H1 (cell line): ENCODE data around the gene SPINK14. TPM values are rescaled to one million over a fixed set of nuclear protein-coding genes. Genes with fewer than 3 reads are reported as not detected.

Experiments used
- CTCF ChIA-PET: fragments of 300-600 bp; sonication (Branson Sonifier 250); formaldehyde crosslinking; loops from one replicate; lab custom pipeline; 2021; ENCODE audit not compliant: partially characterized antibody; lab: Charles Lee
- POLR2A ChIA-PET: fragments of 300-600 bp; sonication (Branson Sonifier 250); formaldehyde crosslinking; loops from one replicate; lab custom pipeline; 2021; ENCODE audit warnings: inconsistent platforms; ENCODE audit not compliant: partially characterized antibody; lab: Charles Lee
- DNase-seq, 2 experiments: peaks; one replicate each; pipeline versions ENCODE4 v3.0.0 to v3.0.0-alpha.2; 2010 to 2022; ENCODE audit warnings: low spot score in 2 of 2, low read depth in 1 of 2, mixed read lengths in 1 of 2
- FAIRE-seq: peaks from 2 replicates; lab custom pipeline; 2011; peaks lifted over from hg19 to GRCh38; lab: Jason Lieb, UNC
- H2AFZ ChIP-seq: 2 replicates; pipeline ENCODE4 v1.8.1; 2012; ENCODE audit warnings: low read length, inconsistent platforms
- H2AK5ac ChIP-seq: 2 replicates; pipeline ENCODE4 v1.6.1; 2013; ENCODE audit warnings: low read depth, low read length
- H2BK120ac ChIP-seq: replicated peaks from 2 replicates; pipeline ENCODE3; 2013; ENCODE audit warnings: low read depth, low read length, inconsistent platforms
- H2BK12ac ChIP-seq: 2 replicates; pipeline ENCODE4 v1.6.1; 2013; ENCODE audit warnings: low read depth, low read length
- H2BK15ac ChIP-seq: 2 replicates; pipeline ENCODE4 v1.6.1; 2013; ENCODE audit warnings: low read length
- H2BK20ac ChIP-seq: 2 replicates; pipeline ENCODE4 v1.6.1; 2013; ENCODE audit warnings: low read length
- H2BK5ac ChIP-seq: 2 replicates; pipeline ENCODE4 v1.6.1; 2013; ENCODE audit warnings: low read depth, low read length
- H3K14ac ChIP-seq: 2 replicates; pipeline ENCODE4 v1.6.1; 2013; ENCODE audit warnings: inconsistent platforms; ENCODE audit not compliant: insufficient read length
- H3K18ac ChIP-seq: 2 replicates; pipeline ENCODE4 v1.6.1; 2013; ENCODE audit warnings: low read length; ENCODE audit errors: extremely low read depth
- H3K23ac ChIP-seq: 2 replicates; pipeline ENCODE4 v1.6.1; 2013; ENCODE audit warnings: inconsistent platforms; ENCODE audit not compliant: insufficient read length
- H3K23me2 ChIP-seq: 2 replicates; pipeline ENCODE4 v1.6.1; 2013; ENCODE audit warnings: low read depth, low read length
- H3K27ac ChIP-seq: 2 replicates; pipeline ENCODE4 v1.6.1; 2011; ENCODE audit warnings: low read depth, low read length, inconsistent platforms
- H3K27me3 ChIP-seq, 4 experiments: replicated peaks in 1 of 4; 1 replicate in 1 of 4; 2 replicates in 3 of 4; pipeline versions ENCODE4 v1.6.1 to v1.8.1; 2011 to 2013; ENCODE audit warnings: low read length in 3 of 4, mild to moderate bottlenecking in 3 of 4, inconsistent platforms in 2 of 4, mixed read lengths in 2 of 4, moderate library complexity in 1 of 4; ENCODE audit not compliant: control insufficient read depth in 3 of 4, insufficient read depth in 3 of 4; ENCODE audit errors: extremely low read depth in 1 of 4
- H3K36me3 ChIP-seq, 4 experiments: 2 replicates each; pipeline versions ENCODE4 v1.6.1 to v1.8.1; 2011 to 2013; ENCODE audit warnings: mild to moderate bottlenecking in 4 of 4, low read length in 3 of 4, moderate library complexity in 2 of 4, control low read depth in 1 of 4, inconsistent platforms in 1 of 4; ENCODE audit not compliant: insufficient read depth in 4 of 4, control insufficient read depth in 2 of 4
- H3K4ac ChIP-seq: replicated peaks from 2 replicates; pipeline ENCODE3; 2013; ENCODE audit warnings: low read length, low read depth, mixed read lengths, inconsistent platforms; ENCODE audit not compliant: insufficient read length
- H3K4me1 ChIP-seq, 4 experiments: replicated peaks in 1 of 4; 1 replicate in 1 of 4; 2 replicates in 3 of 4; pipeline versions ENCODE4 v1.6.1 to v1.8.1; 2011 to 2013; ENCODE audit warnings: low read length in 3 of 4, inconsistent platforms in 2 of 4, mixed read lengths in 1 of 4; ENCODE audit not compliant: insufficient read depth in 4 of 4, control insufficient read depth in 3 of 4
- H3K4me2 ChIP-seq, 2 experiments: 2 replicates each; pipeline versions ENCODE4 v1.6.1 to v1.8.1; 2011 to 2013; ENCODE audit warnings: low read depth in 2 of 2, low read length in 2 of 2, control low read depth in 1 of 2, inconsistent platforms in 1 of 2, mild to moderate bottlenecking in 1 of 2; ENCODE audit not compliant: insufficient read depth in 1 of 2
- H3K4me3 ChIP-seq, 4 experiments: fragments of 200-600, 300-600 bp in 1 of 4; sonication (generic), shearing (Covaris generic), sonication (Bioruptor Twin) in 1 of 4; 2 replicates each; pipeline versions ENCODE4 v1.5.1 to v1.8.1; 2011 to 2016; ENCODE audit warnings: low read length in 4 of 4, low read depth in 3 of 4, control low read depth in 2 of 4, inconsistent platforms in 2 of 4, mild to moderate bottlenecking in 2 of 4, mixed read lengths in 1 of 4, moderate library complexity in 1 of 4; ENCODE audit not compliant: insufficient read depth in 2 of 4; ENCODE audit errors: extremely low read depth in 1 of 4
- H3K56ac ChIP-seq: replicated peaks from 2 replicates; pipeline ENCODE3; 2013; ENCODE audit warnings: low read depth, mild to moderate bottlenecking, mixed read lengths, low read length, inconsistent platforms; ENCODE audit not compliant: insufficient read length
- H3K79me1 ChIP-seq: 2 replicates; pipeline ENCODE4 v1.6.1; 2013; ENCODE audit warnings: low read depth, low read length, control low read depth
- H3K79me2 ChIP-seq, 2 experiments: 2 replicates each; pipeline versions ENCODE4 v1.6.1 to v1.8.1; 2012 to 2013; ENCODE audit warnings: low read length in 2 of 2, mild to moderate bottlenecking in 2 of 2, inconsistent platforms in 1 of 2; ENCODE audit not compliant: insufficient read depth in 2 of 2, control insufficient read depth in 1 of 2
- H3K9ac ChIP-seq, 4 experiments: replicated peaks in 1 of 4; 1 replicate in 1 of 4; 2 replicates in 3 of 4; pipeline versions ENCODE4 v1.6.1 to v1.8.1; 2011 to 2013; ENCODE audit warnings: low read depth in 3 of 4, low read length in 3 of 4, control low read depth in 2 of 4, mild to moderate bottlenecking in 2 of 4, moderate library complexity in 2 of 4, inconsistent platforms in 1 of 4; ENCODE audit errors: extremely low read depth in 1 of 4
- H3K9me3 ChIP-seq, 2 experiments: 2 replicates each; pipeline versions ENCODE4 v1.6.1 to v1.8.1; 2012 to 2013; ENCODE audit warnings: mild to moderate bottlenecking in 2 of 2, moderate library complexity in 2 of 2, control low read depth in 1 of 2, inconsistent platforms in 1 of 2, low read depth in 1 of 2, low read length in 1 of 2, mixed read lengths in 1 of 2; ENCODE audit not compliant: insufficient read depth in 2 of 2
- H4K20me1 ChIP-seq, 2 experiments: replicated peaks in 1 of 2; 2 replicates each; pipeline versions ENCODE3 to v1.8.1; 2011 to 2013; ENCODE audit warnings: inconsistent platforms in 2 of 2, low read length in 2 of 2, mild to moderate bottlenecking in 1 of 2; ENCODE audit not compliant: insufficient read depth in 2 of 2, control insufficient read depth in 1 of 2
- H4K5ac ChIP-seq: 2 replicates; pipeline ENCODE4 v1.6.1; 2013; ENCODE audit warnings: low read length, low read depth, mixed read lengths, inconsistent platforms; ENCODE audit not compliant: insufficient read length
- H4K8ac ChIP-seq: 2 replicates; pipeline ENCODE4 v1.8.0; 2013; ENCODE audit warnings: mild to moderate bottlenecking, moderate library complexity, low read length, inconsistent platforms; ENCODE audit not compliant: insufficient read depth; ENCODE audit errors: extremely low read depth
- H4K91ac ChIP-seq: replicated peaks from 2 replicates; pipeline ENCODE3; 2013; ENCODE audit warnings: low read length, mixed read lengths, inconsistent platforms; ENCODE audit not compliant: insufficient read length
- CBX5 ChIP-seq: fragments of 300-800, 300-1000 bp; sonication (generic); IDR thresholded peaks from 2 replicates; pipeline ENCODE4 v1.7.1; 2016; ENCODE audit warnings: antibody characterized with exemption, low read length, low read depth
- CBX8 ChIP-seq: fragments of 300-800, 300-1000 bp; sonication (generic); IDR thresholded peaks from 2 replicates; pipeline ENCODE4 v1.7.1; 2016; ENCODE audit warnings: low read depth, low read length, borderline replicate concordance
- CREB1 ChIP-seq: IDR thresholded peaks from 2 replicates; pipeline ENCODE4 v1.6.1; 2012; ENCODE audit warnings: inconsistent platforms
- CTBP2 ChIP-seq: IDR thresholded peaks from 2 replicates; pipeline ENCODE4 v1.7.0; 2011; ENCODE audit warnings: borderline replicate concordance, mild to moderate bottlenecking, moderate library complexity, mixed read lengths, low read length; ENCODE audit not compliant: insufficient read depth, insufficient read length
- JUND ChIP-seq: IDR thresholded peaks from 2 replicates; pipeline ENCODE4 v1.6.1; 2011; ENCODE audit warnings: mild to moderate bottlenecking, improper control_type of control experiment, low read length
- KDM5A ChIP-seq: fragments of 200-600 bp; IDR thresholded peaks from 2 replicates; pipeline ENCODE4 v1.7.1; 2012; ENCODE audit warnings: mild to moderate bottlenecking, low read length, inconsistent platforms, mixed read lengths
- NANOG ChIP-seq: IDR thresholded peaks from 2 replicates; pipeline ENCODE4 v1.6.1; 2011; ENCODE audit warnings: low read length, low read depth, mild to moderate bottlenecking, inconsistent platforms; ENCODE audit not compliant: insufficient read depth, poor library complexity, severe bottlenecking
- NRF1 ChIP-seq: IDR thresholded peaks from 2 replicates; pipeline ENCODE4 v1.6.1; 2011; ENCODE audit warnings: mild to moderate bottlenecking, low read depth, low read length, improper control_type of control experiment
- POLR2A ChIP-seq, 2 experiments: IDR thresholded peaks; 1 replicate in 1 of 2; 2 replicates in 1 of 2; pipeline ENCODE4 v1.6.1; 2011; ENCODE audit warnings: low read depth in 2 of 2, low read length in 2 of 2, mild to moderate bottlenecking in 2 of 2; ENCODE audit errors: control extremely low read depth in 1 of 2
- RBBP5 ChIP-seq: IDR thresholded peaks from 2 replicates; pipeline ENCODE4 v1.7.1; 2012; ENCODE audit warnings: low read depth, mild to moderate bottlenecking, inconsistent platforms, low read length, moderate library complexity, borderline replicate concordance
- SP1 ChIP-seq: IDR thresholded peaks from 2 replicates; pipeline ENCODE4 v1.6.1; 2011; ENCODE audit warnings: low read depth, low read length
- SP2 ChIP-seq: IDR thresholded peaks from 2 replicates; pipeline ENCODE4 v1.6.1; 2012; ENCODE audit warnings: mild to moderate bottlenecking, low read length, inconsistent platforms
- TAF1 ChIP-seq: IDR thresholded peaks from 2 replicates; pipeline ENCODE4 v1.6.1; 2011; ENCODE audit warnings: mild to moderate bottlenecking, low read depth, low read length
- TBP ChIP-seq: IDR thresholded peaks from 2 replicates; pipeline ENCODE4 v1.6.1; 2011; ENCODE audit warnings: low read depth, low read length, improper control_type of control experiment
- WGBS, 2 experiments: shearing (Covaris generic) in 1 of 2; methylation state at CpG; one replicate each; pipeline versions ENCODE4 v1.1.6 to v1.1.7; 2013 to 2015; ENCODE audit warnings: low lambda C conversion rate in 2 of 2, mixed read lengths in 2 of 2, inconsistent platforms in 1 of 2, low coverage in 1 of 2, missing lambda C conversion rate in 1 of 2; ENCODE audit not compliant: insufficient replicate concordance in 2 of 2, insufficient coverage in 1 of 2, insufficient read length in 1 of 2; ENCODE audit errors: extremely low coverage in 1 of 2, missing lambda C conversion rate in 1 of 2; 5-methylcytosine and 5-hydroxymethylcytosine counted together
- polyA plus RNA-seq, 7 experiments: library from polyadenylated mRNA; depleted of rRNA in 3 of 7; stranded (reverse) in 5 of 7; unstranded in 2 of 7; fragments of >200 nt in 5 of 7; fragments of 200-250 nt in 2 of 7; gene quantifications; 1 replicate in 5 of 7; 2 replicates in 1 of 7; 4 replicates in 1 of 7; pipeline versions ENCODE4 v1.2.1 to v1.2.3, GENCODE V29; 2011 to 2013; ENCODE audit warnings: missing spikeins in 2 of 7, mixed read lengths in 2 of 7
- total RNA-seq: library from RNA; stranded (reverse); fragmentation: NEBNext Ultra II Directional; extraction: Animal tissue kit (Norgen Biotek cat#: 25700); gene quantifications from 2 replicates; pipeline ENCODE4 v1.2.1, GENCODE V29; 2021

Gene SPINK14
- total and polyA plus RNA-seq, 2 of the 8 experiments (the other 6 are each of a cell fraction or from before 2014, with no cell fraction given), result not detected

GRCh38 chr5:148209151-148209770 lies 40.9 kb downstream of the SPINK14 start:
- Histone ChIP-seq H4K20me1 (no peaks in the 10 kb centered on the region), H2BK12ac (no peak overlapping the region), H3K56ac (no peak overlapping the region), H3K23ac (no peak overlapping the region), H4K8ac (no peak overlapping the region), H3K14ac (no peak overlapping the region), H2BK120ac (no peak overlapping the region), H3K4ac (no peak overlapping the region), H2BK5ac (no peak overlapping the region), H3K27ac (no peak overlapping the region), H3K79me2 (no peaks in the 10 kb centered on the region), H2AK5ac (no peak overlapping the region), H3K36me3 (no peaks in the 10 kb centered on the region; a peak in 1 of 8 replicates), H3K27me3 (no peaks in the 10 kb centered on the region), H2BK15ac (no peak overlapping the region), H3K4me3 (no peak overlapping the region), H3K18ac (no peak overlapping the region), H3K23me2 (no peaks in the 10 kb centered on the region), H3K9ac (no peak overlapping the region), H2BK20ac (no peak overlapping the region), H3K9me3 (no peaks in the 10 kb centered on the region), H3K79me1 (no peaks in the 10 kb centered on the region), H4K5ac (no peak overlapping the region), H3K4me1 (no peaks in the 10 kb centered on the region), H3K4me2 (no peak overlapping the region), H2AFZ (no peak overlapping the region), H4K91ac (no peak overlapping the region)
- CTCF ChIA-PET, result no interaction called here
- POLR2A ChIA-PET, result no interaction called here
- WGBS, 2 experiments, result 81% methylated on average over 3 of the region's 3 CpGs; no CpG with 5 or more reads in 1 of the 2 experiments
- DNase-seq (no peak), FAIRE-seq (no peak)
- TF ChIP-seq TAF1 (no peak), JUND (no peak), TBP (no peak), NRF1 (no peak), CREB1 (no peak), CBX5 (no peak), NANOG (no peak), SP2 (no peak), POLR2A (IDR thresholded peaks at IDR 0.05; ENCODE audit: control extremely low read depth in 1 of 2, low read depth in 2 of 2, low read length in 2 of 2) (no peak), CBX8 (no peak), CTBP2 (no peak), KDM5A (no peak), RBBP5 (no peak), SP1 (no peak)
